Right lobe of liver (tissue), 6 donors: ENCODE data around the gene SLC7A14. TPM values are rescaled to one million over a fixed set of nuclear protein-coding genes. Genes with fewer than 3 reads are reported as not detected.

Experiments used
- ATAC-seq, 4 donors: fragments of 200-7000 bp; cut with Tn5 transposase; one replicate each; pipeline ENCODE4 v1.9.1; 2020; ENCODE audit warnings: mild to moderate bottlenecking in 4 of 4, moderate library complexity in 4 of 4
- DNase-seq, 3 donors: peaks; one replicate each; pipeline ENCODE4 v3.0.0-alpha.2; 2020
- H3K27ac ChIP-seq, 3 donors: fragments of 200-600 bp; one replicate each; pipeline ENCODE4 v1.8.0; 2022
- H3K27me3 ChIP-seq, 2 donors: fragments of 200-600 bp; one replicate each; pipeline ENCODE4 v1.8.0; 2022
- H3K36me3 ChIP-seq, 4 donors: fragments of 200-600 bp; sonication (generic) in 1 of 4; one replicate each; pipeline versions ENCODE4 v1.5.1 to v1.8.0; 2017 to 2022; ENCODE audit warnings: control low read depth in 1 of 4
- H3K4me1 ChIP-seq, 4 donors: fragments of 200-600 bp; sonication (generic) in 1 of 4; one replicate each; pipeline versions ENCODE4 v1.5.1 to v1.8.0; 2017 to 2022; ENCODE audit warnings: control low read depth in 1 of 4
- H3K4me3 ChIP-seq, 3 donors: fragments of 200-600 bp; one replicate each; pipeline ENCODE4 v1.8.0; 2022
- H3K9me3 ChIP-seq, 4 donors: fragments of 200-600 bp; sonication (generic) in 1 of 4; one replicate each; pipeline versions ENCODE4 v1.5.1 to v1.8.0; 2017 to 2022; ENCODE audit warnings: control low read depth in 1 of 4
- POLR2A ChIP-seq: fragments of 450-650 bp; IDR thresholded peaks from one replicate; pipeline ENCODE4 v1.6.1; 2017; ENCODE audit warnings: antibody characterized with exemption, mild to moderate bottlenecking
- WGBS: methylation state at CpG from one replicate; pipeline ENCODE4 v1.1.6; 2018; ENCODE audit warnings: low coverage, low lambda C conversion rate; ENCODE audit not compliant: insufficient coverage; ENCODE audit errors: missing lambda C conversion rate; 5-methylcytosine and 5-hydroxymethylcytosine counted together
- intact Hi-C, 2 donors: fragments of 100-400 bp; cut with DNase I; formaldehyde crosslinking; loops; one replicate each; pipeline versions ENCODE4 v1.11.2 to v1.14.1; 2022
- total RNA-seq, 6 experiments: library from RNA; depleted of rRNA in 2 of 6; stranded (reverse); fragments of >200 nt in 2 of 6; fragmentation: NEBNext Ultra II Directional in 3 of 6; extraction: Animal tissue kit (Norgen Biotek cat#: 25700) in 3 of 6; gene quantifications; one replicate each; pipeline versions ENCODE4 v1.1.0 to v1.2.4, GENCODE V29; 2016 to 2023
- TF ChIP-seq, protein P1 (sequence below), 4 donors: fragments of 200-600 bp in 3 of 4; fragments of 450-650 bp in 1 of 4; IDR thresholded peaks; one replicate each; pipeline versions ENCODE4 v1.5.1 to v1.8.0; 2016 to 2022; ENCODE audit warnings: antibody characterized with exemption in 4 of 4, mild to moderate bottlenecking in 2 of 4
- donor health status: DM: no; HTN: yes; CAD: no.
- donor health status: DM: no; HTN: no; CAD: no.
- donor health status: DM: no; HTN: no; CAD: no.
- donor health status: DM: no; HTN: yes; CAD: no.
- donor health status: DM: no; HTN: yes; CAD: no.

Gene SLC7A14
- total RNA-seq, 6 experiments from 2014 or later, result 0.05 to 0.11 TPM; not detected in 4

DNA sequence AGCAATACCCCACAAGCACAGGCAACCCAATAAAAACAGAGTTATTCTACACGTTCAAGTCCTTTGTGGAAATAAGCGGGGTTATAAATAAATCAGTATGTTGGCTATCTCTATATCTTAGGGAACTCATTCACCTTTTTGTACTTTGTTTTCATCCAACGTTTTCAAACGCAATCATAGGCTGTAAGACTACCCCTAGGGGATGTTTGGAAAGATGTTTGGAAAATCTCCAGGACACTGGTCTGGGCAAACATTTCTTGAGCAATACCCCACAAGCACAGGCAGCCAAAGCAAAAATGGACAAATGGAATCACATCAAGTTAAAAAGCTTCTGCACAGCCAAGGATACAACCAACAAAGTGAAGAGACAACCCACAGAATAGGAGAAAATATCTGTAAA lies 97.1 kb downstream of the SLC7A14 start:
- 20% methylated on average over 4 of the region's 4 CpGs for whole genome bisulfite sequencing
- Histone ChIP-seq H3K27ac (peak overlapping the region in 1 of 3 donors; percentile 63), H3K4me1 (peaks cover 0 to 36% (median under 1%) of the 10 kb centered on the region in 4 donors), H3K9me3 (no peaks in the 10 kb centered on the region), H3K27me3 (no peaks in the 10 kb centered on the region), H3K4me3 (no peak overlapping the region), H3K36me3 (no peaks in the 10 kb centered on the region)
- intact Hi-C loops, result no loop called here
- peak; percentile 75 to 89 (median 83) for ATAC-seq
- no peak for TF ChIP-seq POLR2A
- TF ChIP-seq, protein P1, sequence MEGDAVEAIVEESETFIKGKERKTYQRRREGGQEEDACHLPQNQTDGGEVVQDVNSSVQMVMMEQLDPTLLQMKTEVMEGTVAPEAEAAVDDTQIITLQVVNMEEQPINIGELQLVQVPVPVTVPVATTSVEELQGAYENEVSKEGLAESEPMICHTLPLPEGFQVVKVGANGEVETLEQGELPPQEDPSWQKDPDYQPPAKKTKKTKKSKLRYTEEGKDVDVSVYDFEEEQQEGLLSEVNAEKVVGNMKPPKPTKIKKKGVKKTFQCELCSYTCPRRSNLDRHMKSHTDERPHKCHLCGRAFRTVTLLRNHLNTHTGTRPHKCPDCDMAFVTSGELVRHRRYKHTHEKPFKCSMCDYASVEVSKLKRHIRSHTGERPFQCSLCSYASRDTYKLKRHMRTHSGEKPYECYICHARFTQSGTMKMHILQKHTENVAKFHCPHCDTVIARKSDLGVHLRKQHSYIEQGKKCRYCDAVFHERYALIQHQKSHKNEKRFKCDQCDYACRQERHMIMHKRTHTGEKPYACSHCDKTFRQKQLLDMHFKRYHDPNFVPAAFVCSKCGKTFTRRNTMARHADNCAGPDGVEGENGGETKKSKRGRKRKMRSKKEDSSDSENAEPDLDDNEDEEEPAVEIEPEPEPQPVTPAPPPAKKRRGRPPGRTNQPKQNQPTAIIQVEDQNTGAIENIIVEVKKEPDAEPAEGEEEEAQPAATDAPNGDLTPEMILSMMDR (IDR thresholded peaks at IDR 0.05), result peak in 2 of 4 donors; percentile 9 to 30
- DNase-seq, result peak in 1 of 3 donors; percentile 70

DNA sequence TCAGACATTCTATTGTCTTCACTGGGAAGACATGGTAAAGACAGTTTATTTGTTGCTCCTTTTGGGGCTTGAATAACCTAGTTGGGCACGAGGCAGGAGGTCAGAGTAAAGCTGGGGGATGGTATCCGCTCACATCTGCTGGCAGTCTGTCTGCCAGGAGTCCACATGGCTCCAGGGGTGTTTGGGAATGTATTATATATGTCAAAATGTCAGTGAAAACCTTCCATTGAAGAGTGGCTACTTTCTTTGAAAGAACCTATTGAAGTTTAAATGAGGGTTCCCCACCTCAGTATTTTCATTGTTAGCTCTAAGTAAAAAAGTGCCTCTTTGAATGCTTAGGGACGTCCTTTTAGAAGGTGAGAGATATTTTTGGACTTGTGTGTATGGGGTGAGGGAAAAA lies 98.8 kb downstream of the SLC7A14 start:
- no peaks in the 10 kb centered on the region for H3K36me3 ChIP-seq
- intact Hi-C loops, result no loop called here
- H3K9me3 ChIP-seq, result no peaks in the 10 kb centered on the region
- ATAC-seq (no peak), DNase-seq (no peak)
- H3K27ac ChIP-seq, result no peak overlapping the region
- WGBS, result 57% methylated on average over 3 of the region's 3 CpGs
- no peak overlapping the region for H3K4me3 ChIP-seq
- H3K4me1 ChIP-seq, result peaks cover 0 to 21% (median 0%) of the 10 kb centered on the region in 4 donors
- no peaks in the 10 kb centered on the region for H3K27me3 ChIP-seq
- TF ChIP-seq, protein P1 (IDR thresholded peaks at IDR 0.05), result no peak
- no peak for TF ChIP-seq POLR2A

DNA sequence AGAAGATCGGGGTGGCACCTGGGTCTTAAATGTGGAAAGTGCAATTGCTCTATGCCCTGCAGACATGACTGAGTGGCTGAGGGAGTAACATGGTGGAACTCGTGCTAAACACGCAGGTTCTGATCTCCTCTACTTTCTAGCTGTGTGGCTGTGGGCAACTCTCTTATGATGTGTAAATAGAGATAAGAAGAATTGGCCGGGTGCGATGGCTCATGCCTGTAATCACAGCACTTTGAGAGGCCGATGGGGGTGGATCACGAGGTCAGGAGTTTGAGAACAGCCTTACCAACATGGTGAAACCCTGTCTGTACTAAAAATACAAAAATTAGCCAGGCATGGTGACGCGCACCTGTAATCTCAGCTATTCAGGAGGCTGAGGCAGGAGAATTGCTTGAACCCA lies 99.5 kb downstream of the SLC7A14 start:
- intact Hi-C loops, result no loop called here
- H3K4me3 ChIP-seq, result no peak overlapping the region
- H3K27me3 ChIP-seq, result no peaks in the 10 kb centered on the region
- 42% methylated on average over 9 of the region's 9 CpGs for WGBS
- no peaks in the 10 kb centered on the region for H3K36me3 ChIP-seq
- ATAC-seq (peak in 3 of 4 donors; percentile 18 to 78 (median 57)), DNase-seq (peak in 1 of 3 donors; percentile 60)
- peaks cover 0 to 21% (median 0%) of the 10 kb centered on the region in 4 donors for H3K4me1 ChIP-seq
- no peak overlapping the region for H3K27ac ChIP-seq
- H3K9me3 ChIP-seq, result no peaks in the 10 kb centered on the region
- no peak for TF ChIP-seq POLR2A
- TF ChIP-seq, protein P1 (IDR thresholded peaks at IDR 0.05), result no peak

DNA sequence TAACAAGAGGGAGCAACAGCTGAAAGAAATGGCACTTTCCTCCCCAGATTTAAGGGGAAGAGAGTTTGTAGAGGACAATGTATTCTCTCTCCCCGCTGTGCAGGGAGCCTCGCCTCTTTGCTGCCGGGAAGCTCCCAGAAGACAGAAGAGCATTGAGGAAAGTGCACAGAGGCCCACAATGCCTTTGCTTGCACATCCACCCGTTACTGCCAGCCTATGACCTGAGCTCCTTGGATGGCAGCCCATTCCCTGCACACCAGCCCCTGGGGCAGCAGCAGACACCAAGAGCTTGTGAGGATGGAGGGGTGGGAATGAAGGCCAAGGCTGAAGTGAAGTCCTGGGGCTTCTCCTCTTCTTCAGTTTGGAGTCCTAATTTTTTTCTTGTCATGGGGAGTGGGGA lies 100.2 kb downstream of the SLC7A14 start:
- Histone ChIP-seq H3K36me3 (no peaks in the 10 kb centered on the region), H3K27me3 (no peaks in the 10 kb centered on the region), H3K27ac (no peak overlapping the region), H3K9me3 (no peaks in the 10 kb centered on the region), H3K4me3 (no peak overlapping the region), H3K4me1 (peaks cover 0 to 21% (median 0%) of the 10 kb centered on the region in 4 donors)
- intact Hi-C loops, result no loop called here
- TF ChIP-seq, protein P1 (IDR thresholded peaks at IDR 0.05), result no peak
- TF ChIP-seq POLR2A, result no peak
- WGBS, result 58% methylated on average over 3 of the region's 4 CpGs
- no peak for DNase-seq
- peak in 1 of 4 donors; percentile 24 for ATAC-seq

DNA sequence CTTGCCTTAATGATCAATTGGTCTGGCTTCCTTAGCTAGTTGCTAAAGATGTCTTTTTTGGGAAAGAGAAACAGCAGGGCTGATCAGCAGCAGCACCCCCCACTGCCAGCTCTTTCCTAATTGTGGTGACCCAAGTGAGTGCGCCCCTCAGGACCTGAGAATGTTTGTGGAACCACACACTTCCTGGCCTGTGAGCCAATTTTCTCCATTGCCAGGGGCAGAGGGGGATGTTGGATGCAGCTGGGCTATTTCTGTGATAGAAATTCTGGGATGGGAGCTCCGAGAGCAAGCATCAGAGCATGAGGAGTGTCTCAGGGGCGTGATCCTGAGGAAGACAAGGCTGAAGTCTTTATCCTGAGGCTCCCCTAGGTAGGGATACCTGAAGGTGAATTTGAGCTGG lies 100.6 kb downstream of the SLC7A14 start:
- Histone ChIP-seq H3K27me3 (no peaks in the 10 kb centered on the region), H3K27ac (no peak overlapping the region), H3K9me3 (no peaks in the 10 kb centered on the region), H3K36me3 (no peaks in the 10 kb centered on the region), H3K4me3 (no peak overlapping the region), H3K4me1 (peaks cover 0 to 21% (median 0%) of the 10 kb centered on the region in 4 donors)
- ATAC-seq, result no peak
- WGBS, result 81% methylated on average over 3 of the region's 3 CpGs
- TF ChIP-seq, protein P1 (IDR thresholded peaks at IDR 0.05), result no peak
- no peak for TF ChIP-seq POLR2A
- intact Hi-C loops, result no loop called here
- DNase-seq, result no peak
